ENCODE data around the gene GREM2. TPM values are rescaled to one million over a fixed set of nuclear protein-coding genes. Genes with fewer than 3 reads are reported as not detected.

The GREM2 gene
- total and polyA plus RNA-seq, 3 donors from 2014 or later = 0.37 to 1.8 (median 0.39) TPM

- Histone ChIP-seq H3K36me3 (ENCODE audit: low read depth, missing control alignments) (no peaks in the 10 kb centered on the region), H3K27ac (no peak overlapping the region), H3K4me1 (no peaks in the 10 kb centered on the region), H3K27me3 (no peaks in the 10 kb centered on the region), H3K4me3 (no peak overlapping the region), H3K9me3 (no peaks in the 10 kb centered on the region)
- intact Hi-C loops (cut with DNase I; ENCODE audit: low total_unique reads) = no loop called here
- no peak for DNase-seq
- WGBS, 2 donors = 73 to 79% methylated on average over 4 of the region's 4 CpGs
- TF ChIP-seq POLR2A (IDR thresholded peaks at IDR 0.05) = no peak
- TF ChIP-seq, protein P1, sequence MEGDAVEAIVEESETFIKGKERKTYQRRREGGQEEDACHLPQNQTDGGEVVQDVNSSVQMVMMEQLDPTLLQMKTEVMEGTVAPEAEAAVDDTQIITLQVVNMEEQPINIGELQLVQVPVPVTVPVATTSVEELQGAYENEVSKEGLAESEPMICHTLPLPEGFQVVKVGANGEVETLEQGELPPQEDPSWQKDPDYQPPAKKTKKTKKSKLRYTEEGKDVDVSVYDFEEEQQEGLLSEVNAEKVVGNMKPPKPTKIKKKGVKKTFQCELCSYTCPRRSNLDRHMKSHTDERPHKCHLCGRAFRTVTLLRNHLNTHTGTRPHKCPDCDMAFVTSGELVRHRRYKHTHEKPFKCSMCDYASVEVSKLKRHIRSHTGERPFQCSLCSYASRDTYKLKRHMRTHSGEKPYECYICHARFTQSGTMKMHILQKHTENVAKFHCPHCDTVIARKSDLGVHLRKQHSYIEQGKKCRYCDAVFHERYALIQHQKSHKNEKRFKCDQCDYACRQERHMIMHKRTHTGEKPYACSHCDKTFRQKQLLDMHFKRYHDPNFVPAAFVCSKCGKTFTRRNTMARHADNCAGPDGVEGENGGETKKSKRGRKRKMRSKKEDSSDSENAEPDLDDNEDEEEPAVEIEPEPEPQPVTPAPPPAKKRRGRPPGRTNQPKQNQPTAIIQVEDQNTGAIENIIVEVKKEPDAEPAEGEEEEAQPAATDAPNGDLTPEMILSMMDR (IDR thresholded peaks at IDR 0.05) = no peak
Measured at GRCh38 chr1:240497908-240498307, 114.0 kb downstream of the GREM2 start.

- no peak for DNase-seq
- Histone ChIP-seq H3K36me3 (ENCODE audit: low read depth, missing control alignments) (no peaks in the 10 kb centered on the region), H3K27ac (no peak overlapping the region), H3K4me3 (no peak overlapping the region), H3K4me1 (no peaks in the 10 kb centered on the region), H3K27me3 (no peaks in the 10 kb centered on the region), H3K9me3 (no peaks in the 10 kb centered on the region)
- intact Hi-C loops (cut with DNase I; ENCODE audit: low total_unique reads) = no loop called here
- 89 to 90% methylated on average over 5 of the region's 5 CpGs for WGBS, 2 donors
- no peak for TF ChIP-seq POLR2A (IDR thresholded peaks at IDR 0.05)
- TF ChIP-seq, protein P1 (IDR thresholded peaks at IDR 0.05) = no peak
Measured at GRCh38 chr1:240496941-240497340, 115.0 kb downstream of the GREM2 start.

DNA sequence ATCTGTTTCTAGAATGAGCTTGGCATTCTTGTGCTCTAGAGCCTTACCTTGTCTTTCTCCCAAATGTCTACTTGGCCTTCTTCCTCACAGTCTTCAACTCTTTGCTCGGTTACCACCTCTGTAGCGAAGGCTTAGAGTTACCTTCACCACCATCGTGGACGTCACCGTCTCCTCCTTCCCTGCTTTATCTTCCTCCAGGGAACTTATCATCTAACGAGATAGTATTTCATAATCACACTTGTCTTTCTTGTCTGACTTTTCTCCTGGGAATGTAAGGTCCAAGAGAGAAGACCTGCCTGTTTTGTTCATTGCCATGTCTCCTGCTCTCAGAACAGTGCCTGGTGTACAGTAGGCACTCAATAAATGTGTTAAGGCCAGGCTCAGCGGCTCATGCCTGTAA, 115.6 kb downstream of the GREM2 start:
- no peak for DNase-seq
- Histone ChIP-seq H3K27me3 (no peaks in the 10 kb centered on the region), H3K27ac (no peak overlapping the region), H3K4me3 (no peak overlapping the region), H3K4me1 (no peaks in the 10 kb centered on the region), H3K36me3 (ENCODE audit: low read depth, missing control alignments) (no peaks in the 10 kb centered on the region), H3K9me3 (no peaks in the 10 kb centered on the region)
- intact Hi-C loops (cut with DNase I; ENCODE audit: low total_unique reads) = no loop called here
- WGBS, 2 donors = 72 to 76% methylated on average over 7 of the region's 7 CpGs
- TF ChIP-seq, protein P1 (IDR thresholded peaks at IDR 0.05) = no peak
- TF ChIP-seq POLR2A (IDR thresholded peaks at IDR 0.05) = no peak

GRCh38 chr1:240495601-240496000, 116.4 kb downstream of the GREM2 start:
- H3K4me1 ChIP-seq = no peaks in the 10 kb centered on the region
- DNase-seq = no peak
- no peaks in the 10 kb centered on the region for H3K36me3 ChIP-seq (ENCODE audit: low read depth, missing control alignments)
- no peak overlapping the region for H3K27ac ChIP-seq
- H3K9me3 ChIP-seq = no peaks in the 10 kb centered on the region
- TF ChIP-seq, protein P1 (IDR thresholded peaks at IDR 0.05) = no peak
- no peak for TF ChIP-seq POLR2A (IDR thresholded peaks at IDR 0.05)
- H3K27me3 ChIP-seq = no peaks in the 10 kb centered on the region
- no peak overlapping the region for H3K4me3 ChIP-seq
- intact Hi-C loops (cut with DNase I; ENCODE audit: low total_unique reads) = no loop called here
- WGBS, 2 donors = 75 to 83% methylated on average over 4 of the region's 4 CpGs

- Histone ChIP-seq H3K27me3 (no peaks in the 10 kb centered on the region), H3K27ac (no peak overlapping the region), H3K4me1 (no peaks in the 10 kb centered on the region), H3K4me3 (peak overlapping the region; percentile 40 to 61), H3K9me3 (no peaks in the 10 kb centered on the region), H3K36me3 (ENCODE audit: low read depth, missing control alignments) (no peaks in the 10 kb centered on the region)
- intact Hi-C loops (cut with DNase I; ENCODE audit: low total_unique reads) = no loop called here
- TF ChIP-seq POLR2A (IDR thresholded peaks at IDR 0.05) = no peak
- TF ChIP-seq, protein P1 (IDR thresholded peaks at IDR 0.05) = peak in 1 of 3 experiments; percentile 16
- peak; percentile 56 for DNase-seq
- WGBS, 2 donors = 28 to 45% methylated on average over 7 to 52 of the region's 52 CpGs
Measured at GRCh38 chr1:240492832-240493440, 119.0 kb downstream of the GREM2 start.
